Kidney capillary endothelial cell (primary cell): Measurements from ENCODE around the gene B4GALT3.

ENCODE experiments used
- DNase-seq: peaks from one replicate; pipeline ENCODE4 v3.0.0-alpha.2; 2018; ENCODE audit warnings: low spot score

The B4GALT3 gene

GRCh38 chr1:161187311-161187710 is 10.0 kb upstream of the B4GALT3 start:
- no peak for DNase-seq

- DNase-seq: no peak
Measured at GRCh38 chr1:161185732-161186311, 8.5 kb upstream of the B4GALT3 start.

GRCh38 chr1:161185282-161185682 is 8.0 kb upstream of the B4GALT3 start:
- DNase-seq: peak; percentile 92

GRCh38 chr1:161182214-161182613 is 4.9 kb upstream of the B4GALT3 start:
- DNase-seq: no peak

GRCh38 chr1:161180639-161181038 is 3.3 kb upstream of the B4GALT3 start:
- no peak for DNase-seq

GRCh38 chr1:161179698-161180097 is 2.4 kb upstream of the B4GALT3 start:
- no peak for DNase-seq

GRCh38 chr1:161177936-161178244 is 583 bp upstream of the B4GALT3 start:
- DNase-seq: no peak

GRCh38 chr1:161176468-161177111 is 717 bp downstream of the B4GALT3 start:
- no peak for DNase-seq

- DNase-seq: no peak
Measured at GRCh38 chr1:161175771-161176453, 1.4 kb downstream of the B4GALT3 start.

GRCh38 chr1:161174911-161175310 is 2.4 kb downstream of the B4GALT3 start:
- no peak for DNase-seq

GRCh38 chr1:161173711-161174110 is 3.6 kb downstream of the B4GALT3 start:
- DNase-seq: no peak

- no peak for DNase-seq
Measured at GRCh38 chr1:161172776-161173376, 4.4 kb downstream of the B4GALT3 start.

GRCh38 chr1:161172349-161172748 is 5.0 kb downstream of the B4GALT3 start:
- no peak for DNase-seq

- no peak for DNase-seq
Measured at GRCh38 chr1:161171696-161172095, 5.6 kb downstream of the B4GALT3 start.

GRCh38 chr1:161171191-161171590 is 6.1 kb downstream of the B4GALT3 start:
- DNase-seq: no peak

- no peak for DNase-seq
Measured at GRCh38 chr1:161168906-161169305, 8.4 kb downstream of the B4GALT3 start.

GRCh38 chr1:161166669-161167548 is 10.4 kb downstream of the B4GALT3 start:
- no peak for DNase-seq

GRCh38 chr1:161165742-161166668 is 11.3 kb downstream of the B4GALT3 start, which contains the start of gene PPOX:
TSS of gene PPOX (plus strand) at chr1:161166426. CDS start at chr1:161166848, 422 bp downstream.
- peak; percentile 99 for DNase-seq

GRCh38 chr1:161164901-161165610 is 12.3 kb downstream of the B4GALT3 start:
- no peak for DNase-seq

GRCh38 chr1:161163793-161164192 is 13.5 kb downstream of the B4GALT3 start:
- no peak for DNase-seq
